Ascending aorta (tissue), 2 donors: ENCODE results near the gene SLC9A4. TPM values are rescaled to one million over a fixed set of nuclear protein-coding genes. Genes with fewer than 3 reads are reported as not detected.

Experiments
- DNase-seq, 2 donors: peaks; one replicate each; pipeline ENCODE4 v3.0.0-alpha.2; 2019; ENCODE audit warnings: low spot score in 2 of 2
- H3K27ac ChIP-seq, 2 donors: fragments of 200-600 bp; sonication (generic); one replicate each; pipeline ENCODE4 v1.5.1; 2016 to 2017; ENCODE audit warnings: mild to moderate bottlenecking in 1 of 2
- H3K27me3 ChIP-seq: fragments of 200-600 bp; sonication (generic); one replicate; pipeline ENCODE4 v1.5.1; 2017
- H3K36me3 ChIP-seq, 2 donors: fragments of 200-600 bp; sonication (generic); one replicate each; pipeline ENCODE4 v1.5.1; 2016
- H3K4me1 ChIP-seq, 2 donors: fragments of 200-600 bp; sonication (generic); one replicate each; pipeline ENCODE4 v1.5.1; 2016 to 2017; ENCODE audit warnings: mild to moderate bottlenecking in 1 of 2
- H3K4me3 ChIP-seq, 2 donors: fragments of 200-600 bp; sonication (generic); one replicate each; pipeline ENCODE4 v1.5.1; 2016 to 2017; ENCODE audit warnings: mild to moderate bottlenecking in 1 of 2
- H3K9me3 ChIP-seq, 2 donors: fragments of 200-600 bp; sonication (generic); one replicate each; pipeline ENCODE4 v1.5.1; 2016
- intact Hi-C: fragments of 100-400 bp; cut with DNase I; formaldehyde crosslinking; loops from one replicate; pipeline ENCODE4 v1.15.1; 2023
- total RNA-seq: library from RNA; depleted of rRNA; stranded (reverse); fragments of >200 nt; gene quantifications from one replicate; pipeline ENCODE4 v1.1.0, GENCODE V29; 2016
- TF ChIP-seq, protein P1 (sequence below), 3 experiments: fragments of 200-600 bp in 2 of 3; fragments of 450-650 bp in 1 of 3; sonication (generic) in 2 of 3; IDR thresholded peaks; one replicate each; pipeline ENCODE4 v1.5.1; 2016 to 2019; ENCODE audit warnings: antibody characterized with exemption in 3 of 3, mild to moderate bottlenecking in 1 of 3, moderate library complexity in 1 of 3

Gene SLC9A4
- total RNA-seq, 1 donor from 2014 or later: not detected

DNA sequence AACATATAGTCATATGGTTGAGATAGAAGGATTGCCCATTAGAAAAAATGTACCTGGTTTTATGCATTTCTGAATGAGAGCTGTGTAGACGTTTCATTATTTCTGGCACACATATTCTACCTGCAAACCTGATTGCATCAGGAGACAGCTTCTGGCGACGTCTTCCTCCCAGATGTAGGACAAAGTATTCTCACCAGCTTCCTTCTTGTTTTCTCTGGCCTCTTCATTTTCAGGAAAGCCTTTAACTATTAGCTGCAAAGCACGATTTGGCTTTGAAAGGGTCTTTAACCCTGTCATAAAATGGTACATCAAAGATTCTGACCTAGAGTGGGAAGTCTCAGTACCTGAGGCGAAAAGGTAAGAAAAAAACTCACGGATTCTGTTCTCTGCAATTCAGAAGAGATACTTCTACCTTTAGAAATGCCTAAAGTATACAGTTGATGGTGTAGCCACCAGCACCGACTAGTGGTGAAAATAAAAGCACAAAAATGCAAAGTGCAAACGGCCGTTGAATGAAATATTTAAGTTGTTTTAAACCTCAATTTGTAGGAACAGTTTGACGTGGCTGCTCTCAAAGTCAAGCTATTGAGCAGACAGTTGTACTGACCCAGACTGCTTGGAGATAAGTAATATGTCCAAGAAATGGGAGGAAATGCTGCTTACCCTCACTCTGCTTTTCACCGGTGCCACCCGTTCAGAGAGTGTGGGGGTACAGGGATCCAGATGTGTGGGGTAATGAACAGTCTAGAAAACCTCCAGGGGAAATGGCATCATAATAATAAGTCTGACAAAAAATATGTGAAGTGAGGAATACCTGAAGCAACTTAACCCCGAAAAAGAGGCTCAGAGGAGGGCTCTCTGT is 29.8 kb upstream of the SLC9A4 start:
- no peaks in the 10 kb centered on the region for H3K36me3 ChIP-seq
- no peak overlapping the region for H3K4me3 ChIP-seq
- intact Hi-C loops: loop anchor here (10.0 kb wide), 1 partner anchor 188 kb away; no protein-coding TSS in a partner anchor
- H3K27ac ChIP-seq: no peak overlapping the region
- TF ChIP-seq, protein P1, sequence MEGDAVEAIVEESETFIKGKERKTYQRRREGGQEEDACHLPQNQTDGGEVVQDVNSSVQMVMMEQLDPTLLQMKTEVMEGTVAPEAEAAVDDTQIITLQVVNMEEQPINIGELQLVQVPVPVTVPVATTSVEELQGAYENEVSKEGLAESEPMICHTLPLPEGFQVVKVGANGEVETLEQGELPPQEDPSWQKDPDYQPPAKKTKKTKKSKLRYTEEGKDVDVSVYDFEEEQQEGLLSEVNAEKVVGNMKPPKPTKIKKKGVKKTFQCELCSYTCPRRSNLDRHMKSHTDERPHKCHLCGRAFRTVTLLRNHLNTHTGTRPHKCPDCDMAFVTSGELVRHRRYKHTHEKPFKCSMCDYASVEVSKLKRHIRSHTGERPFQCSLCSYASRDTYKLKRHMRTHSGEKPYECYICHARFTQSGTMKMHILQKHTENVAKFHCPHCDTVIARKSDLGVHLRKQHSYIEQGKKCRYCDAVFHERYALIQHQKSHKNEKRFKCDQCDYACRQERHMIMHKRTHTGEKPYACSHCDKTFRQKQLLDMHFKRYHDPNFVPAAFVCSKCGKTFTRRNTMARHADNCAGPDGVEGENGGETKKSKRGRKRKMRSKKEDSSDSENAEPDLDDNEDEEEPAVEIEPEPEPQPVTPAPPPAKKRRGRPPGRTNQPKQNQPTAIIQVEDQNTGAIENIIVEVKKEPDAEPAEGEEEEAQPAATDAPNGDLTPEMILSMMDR (IDR thresholded peaks at IDR 0.05): peak; percentile 20 to 57 (median 39)
- no peaks in the 10 kb centered on the region for H3K9me3 ChIP-seq
- DNase-seq: no peak
- no peaks in the 10 kb centered on the region for H3K27me3 ChIP-seq
- H3K4me1 ChIP-seq: no peaks in the 10 kb centered on the region

DNA sequence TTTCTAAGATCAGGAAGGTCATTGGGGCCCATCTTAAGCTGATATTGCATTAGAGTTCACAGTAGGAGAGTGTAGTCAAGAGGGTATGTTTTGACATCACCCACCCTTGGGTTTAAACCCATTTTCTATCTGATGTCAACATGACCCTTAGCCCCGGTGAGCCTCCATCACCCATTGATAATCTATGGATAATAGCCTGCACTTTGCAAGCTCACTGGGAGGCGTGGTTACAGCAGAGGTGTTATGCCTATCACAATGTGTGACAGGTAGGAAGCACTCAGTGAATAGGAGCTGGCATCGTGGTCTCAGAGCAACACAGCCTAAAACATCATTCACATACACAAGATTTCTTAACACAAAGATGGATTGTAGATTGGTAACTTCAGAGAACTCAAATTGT is 28.8 kb upstream of the SLC9A4 start:
- Histone ChIP-seq H3K4me3 (no peak overlapping the region), H3K36me3 (no peaks in the 10 kb centered on the region), H3K27ac (no peak overlapping the region), H3K4me1 (no peaks in the 10 kb centered on the region), H3K9me3 (no peaks in the 10 kb centered on the region), H3K27me3 (no peaks in the 10 kb centered on the region)
- TF ChIP-seq, protein P1 (IDR thresholded peaks at IDR 0.05): no peak
- intact Hi-C loops: loop anchor here (10.0 kb wide), 1 partner anchor 189 kb away; no protein-coding TSS in a partner anchor
- no peak for DNase-seq

DNA sequence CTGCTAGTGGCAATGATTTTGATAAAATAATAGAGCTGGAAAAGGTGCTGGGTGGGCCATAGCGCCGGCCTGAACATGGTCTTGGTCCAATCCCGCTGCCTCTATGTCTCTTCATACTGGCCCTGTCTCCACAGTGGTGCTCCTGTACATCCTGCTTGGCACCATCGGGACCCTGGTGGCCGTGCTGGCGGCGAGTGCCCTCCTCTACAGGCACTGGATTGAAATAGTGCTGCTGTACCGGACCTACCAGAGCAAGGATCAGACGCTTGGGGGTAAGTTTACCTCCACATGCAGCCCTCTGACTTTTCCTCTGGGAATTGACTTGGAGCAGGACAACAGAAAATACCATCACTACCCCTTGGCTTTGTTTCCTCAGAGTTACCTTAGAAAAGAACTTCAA is 26.1 kb upstream of the SLC9A4 start:
- Histone ChIP-seq H3K27ac (no peak overlapping the region), H3K4me3 (no peak overlapping the region), H3K36me3 (no peaks in the 10 kb centered on the region), H3K9me3 (no peaks in the 10 kb centered on the region), H3K4me1 (no peaks in the 10 kb centered on the region), H3K27me3 (no peaks in the 10 kb centered on the region)
- intact Hi-C loops: loop anchor here (10.0 kb wide), 1 partner anchor 192 kb away; no protein-coding TSS in a partner anchor
- no peak for DNase-seq
- TF ChIP-seq, protein P1 (IDR thresholded peaks at IDR 0.05): no peak

DNA sequence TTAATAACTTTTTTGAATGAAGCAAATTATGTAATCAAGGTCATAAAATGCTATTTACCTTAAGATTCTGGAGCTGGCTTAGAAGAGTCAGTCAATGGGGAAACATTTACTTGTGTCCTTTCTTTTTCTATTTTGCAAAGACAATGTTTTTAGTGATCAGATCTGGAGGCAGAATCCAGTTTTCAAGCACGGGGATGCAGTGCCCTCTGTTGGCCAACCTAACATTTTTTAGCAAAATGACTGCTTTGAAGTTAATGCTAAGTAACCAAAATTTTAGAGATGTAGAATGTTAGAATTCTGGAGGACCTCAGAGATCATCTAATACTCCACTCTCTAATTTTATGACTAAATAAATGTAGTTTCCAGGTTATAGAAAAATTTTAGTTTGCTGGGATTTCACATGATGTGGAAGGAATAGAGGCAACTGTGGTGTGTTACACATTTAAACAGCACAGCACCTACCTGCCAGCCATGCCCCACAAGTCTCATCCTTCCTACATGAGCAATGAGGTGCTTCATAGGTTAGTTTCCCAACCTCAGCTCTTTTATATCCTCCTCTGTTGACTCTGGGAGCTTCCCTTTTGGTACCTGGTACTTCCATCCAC is 23.6 kb upstream of the SLC9A4 start:
- TF ChIP-seq, protein P1 (IDR thresholded peaks at IDR 0.05): peak; percentile 20 to 57 (median 33)
- Histone ChIP-seq H3K9me3 (no peaks in the 10 kb centered on the region), H3K36me3 (no peaks in the 10 kb centered on the region), H3K27me3 (no peaks in the 10 kb centered on the region), H3K4me3 (no peak overlapping the region), H3K4me1 (no peaks in the 10 kb centered on the region), H3K27ac (no peak overlapping the region)
- intact Hi-C loops: loop anchor here (10.0 kb wide), 1 partner anchor 195 kb away; no protein-coding TSS in a partner anchor
- peak in 1 of 2 donors; percentile 61 for DNase-seq

DNA sequence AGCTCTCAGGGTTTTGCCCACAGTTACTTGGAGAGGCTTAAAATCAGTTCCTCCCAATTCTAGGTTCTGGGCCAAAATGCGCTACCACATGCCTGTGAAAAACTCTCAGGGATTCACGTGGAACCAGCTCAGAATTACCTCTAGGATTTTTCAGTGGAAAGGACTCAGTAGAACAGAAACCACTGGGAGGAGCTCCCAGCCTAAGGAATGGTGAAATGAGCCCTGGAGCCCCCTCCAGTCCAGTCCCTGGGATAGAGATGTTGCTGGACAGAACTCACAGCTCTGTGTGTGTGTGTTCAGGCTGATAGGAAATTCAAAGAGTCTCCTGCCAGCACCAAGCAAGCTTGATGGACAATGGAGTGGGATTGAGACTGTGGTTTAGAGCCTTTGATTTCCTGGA is 21.1 kb upstream of the SLC9A4 start:
- DNase-seq: no peak
- H3K27ac ChIP-seq: no peak overlapping the region
- H3K36me3 ChIP-seq: no peaks in the 10 kb centered on the region
- H3K4me1 ChIP-seq: no peaks in the 10 kb centered on the region
- no peaks in the 10 kb centered on the region for H3K27me3 ChIP-seq
- no peaks in the 10 kb centered on the region for H3K9me3 ChIP-seq
- TF ChIP-seq, protein P1 (IDR thresholded peaks at IDR 0.05): no peak
- no peak overlapping the region for H3K4me3 ChIP-seq
- intact Hi-C loops: no loop called here
